GM21367 (cell line): Measurements from ENCODE around the gene CFAP58.
A peak's percentile ranks its signal among the peaks of the same experiment; 100 is the strongest.
"Not testable (repeated sequence)": the region's sequence is repeated elsewhere in the genome, so short reads cannot be mapped to it uniquely, and the experiment has no call there.

Experiments
- ATAC-seq: cut with Tn5 transposase; IDR thresholded peaks from one replicate; pipeline ENCODE4 v1.9.1; 2021; ENCODE audit not compliant: unreplicated experiment

CFAP58 gene

DNA sequence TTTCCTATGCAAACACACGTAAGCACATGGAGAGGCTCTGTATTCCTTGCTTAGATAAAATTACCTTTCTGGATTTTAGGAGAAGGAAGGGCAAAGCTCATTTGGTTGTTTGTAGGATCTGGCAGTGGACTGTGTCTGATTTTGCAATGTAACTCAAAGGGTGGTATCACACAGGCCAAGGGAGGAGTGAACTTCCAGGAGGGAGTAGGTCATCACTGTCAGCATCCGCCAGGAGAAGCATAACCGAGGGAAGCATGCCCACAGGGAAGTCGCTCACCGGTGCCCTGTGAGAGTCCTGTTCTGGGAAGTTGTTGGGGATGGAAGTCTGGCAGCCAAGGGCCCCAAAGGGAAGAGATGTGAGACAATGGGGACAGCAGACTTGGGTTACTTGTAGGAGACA is 74.4 kb downstream of the CFAP58 start:
- no peak for ATAC-seq

DNA sequence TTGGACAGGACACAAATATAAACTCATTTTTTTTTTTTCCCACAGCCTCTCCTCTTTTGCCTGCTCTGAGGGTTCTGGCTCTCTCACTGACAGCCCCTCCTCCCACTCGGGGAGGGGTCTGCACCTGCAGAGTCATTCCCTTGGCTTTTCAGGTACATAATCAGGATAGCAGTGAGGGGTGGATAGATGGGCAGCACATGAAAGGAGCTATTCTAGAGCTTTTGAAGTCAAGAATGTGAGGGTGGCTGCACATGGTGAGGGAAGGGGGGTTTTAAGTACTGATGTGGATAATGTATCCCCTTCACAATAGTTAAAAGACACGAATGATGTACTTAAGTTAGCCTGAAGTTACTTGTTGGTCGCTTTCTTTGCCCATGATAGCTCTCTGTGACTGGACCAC is 76.2 kb downstream of the CFAP58 start:
- no peak for ATAC-seq

DNA sequence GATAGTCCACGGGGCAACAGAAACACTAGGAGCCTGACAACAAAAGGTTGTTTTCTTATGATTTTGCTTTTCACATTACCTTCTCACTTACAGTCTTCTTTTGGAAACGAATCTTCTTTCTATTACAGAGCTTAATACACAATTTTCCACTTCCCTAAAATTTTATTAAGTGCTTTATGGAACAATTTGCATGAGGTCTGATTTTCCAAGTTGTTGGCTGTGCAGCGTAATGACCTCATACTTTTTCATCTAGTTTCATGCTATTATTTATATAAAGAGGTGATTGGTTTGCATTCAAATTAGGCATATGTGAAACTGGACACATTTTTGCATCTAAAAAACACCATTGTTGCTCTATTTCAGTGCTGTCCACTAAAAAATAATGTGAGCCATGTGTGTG is 76.7 kb downstream of the CFAP58 start:
- ATAC-seq: no peak

DNA sequence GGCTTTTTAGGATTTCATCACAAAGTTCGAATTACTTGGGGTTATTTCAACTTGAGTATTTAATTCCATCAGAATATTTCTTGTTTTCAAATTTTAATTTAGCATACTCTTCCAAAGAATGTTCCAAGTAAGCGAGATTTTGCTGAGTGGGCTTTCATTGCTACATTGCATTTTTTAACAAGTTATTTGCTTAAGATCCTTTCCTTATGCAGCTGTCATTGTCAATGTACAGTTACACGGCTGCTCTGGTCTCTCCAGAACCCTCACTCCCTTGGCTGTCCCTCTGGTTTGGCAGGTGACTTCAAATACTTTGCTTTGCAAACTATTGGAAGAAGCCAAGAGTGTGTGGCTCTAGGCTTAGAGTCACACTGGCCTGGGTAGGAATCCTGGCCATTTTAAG is 80.0 kb downstream of the CFAP58 start:
- ATAC-seq: no peak

DNA sequence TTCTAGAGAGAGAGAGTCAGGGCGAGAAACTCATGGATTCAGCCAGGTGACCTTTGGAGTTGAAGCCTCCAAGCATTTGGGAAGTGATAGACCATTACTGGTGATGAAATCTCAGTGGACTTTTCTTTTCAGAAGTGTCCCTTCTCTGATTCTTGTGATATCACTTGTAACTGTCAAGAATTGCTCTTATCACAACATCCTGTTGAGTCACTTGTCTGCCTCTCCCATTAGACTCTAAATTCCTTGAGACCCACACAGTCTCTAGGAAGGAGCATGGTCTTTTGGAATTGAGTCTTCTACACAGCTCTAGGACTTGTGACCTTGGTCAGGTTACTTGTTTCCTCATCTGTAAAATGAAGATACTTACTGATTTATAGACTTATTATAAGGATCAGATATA is 81.0 kb downstream of the CFAP58 start:
- no peak for ATAC-seq

DNA sequence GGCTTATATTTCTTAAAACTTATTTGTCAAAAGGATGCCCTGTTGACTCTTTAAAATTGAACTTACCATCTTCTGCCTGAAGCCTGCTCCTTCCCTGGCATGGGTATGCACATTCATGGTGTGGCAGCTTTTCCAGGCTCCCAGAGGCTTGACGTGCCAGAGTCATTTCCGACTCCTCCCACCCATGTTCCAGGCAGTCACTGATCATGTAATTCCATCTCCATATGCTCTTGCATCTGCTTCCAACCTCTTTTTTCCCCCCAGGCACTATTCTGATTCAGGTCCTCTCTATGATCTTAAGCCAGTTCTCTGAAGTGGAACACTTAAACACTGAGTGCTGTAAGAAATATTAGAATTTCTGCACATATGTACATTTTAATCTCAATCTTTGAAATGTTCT is 82.2 kb downstream of the CFAP58 start:
- no peak for ATAC-seq

DNA sequence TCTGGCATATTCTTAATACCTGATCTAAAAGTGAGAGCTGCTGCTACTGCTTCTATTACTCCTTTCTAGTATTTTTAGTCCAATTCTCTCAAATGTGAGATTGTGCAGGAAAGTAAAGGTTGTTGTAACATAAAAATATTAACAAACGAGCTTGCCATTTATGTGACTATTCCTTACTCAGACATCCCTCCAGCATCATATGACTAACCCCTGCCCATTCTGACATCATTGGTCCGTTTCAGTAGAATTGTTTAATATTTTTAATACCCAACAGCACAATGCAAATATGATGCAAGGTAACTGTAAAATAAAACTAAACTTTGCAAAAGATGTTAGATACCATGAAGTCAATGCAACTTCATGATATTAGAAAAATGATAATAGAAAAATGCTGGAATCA is 83.6 kb downstream of the CFAP58 start:
- no peak for ATAC-seq

DNA sequence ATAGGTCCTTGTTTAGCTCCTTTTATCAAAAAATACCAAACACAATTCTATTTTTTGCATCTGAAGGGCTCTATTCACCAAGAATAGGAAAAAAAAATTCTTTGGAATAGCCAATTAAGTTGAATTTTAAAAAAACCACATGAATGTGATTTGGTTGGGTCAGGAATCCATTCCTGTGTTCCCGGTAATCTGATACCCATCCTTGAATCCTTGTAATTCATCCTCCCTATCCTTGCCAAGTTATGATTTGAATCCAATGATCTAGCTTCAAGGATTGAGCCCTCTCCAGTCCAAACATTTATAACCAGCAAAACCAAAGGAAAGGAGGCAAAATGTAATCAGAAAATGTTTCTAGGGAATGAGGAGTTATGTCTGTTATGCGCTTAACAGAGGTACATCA is 86.6 kb downstream of the CFAP58 start:
- no peak for ATAC-seq

DNA sequence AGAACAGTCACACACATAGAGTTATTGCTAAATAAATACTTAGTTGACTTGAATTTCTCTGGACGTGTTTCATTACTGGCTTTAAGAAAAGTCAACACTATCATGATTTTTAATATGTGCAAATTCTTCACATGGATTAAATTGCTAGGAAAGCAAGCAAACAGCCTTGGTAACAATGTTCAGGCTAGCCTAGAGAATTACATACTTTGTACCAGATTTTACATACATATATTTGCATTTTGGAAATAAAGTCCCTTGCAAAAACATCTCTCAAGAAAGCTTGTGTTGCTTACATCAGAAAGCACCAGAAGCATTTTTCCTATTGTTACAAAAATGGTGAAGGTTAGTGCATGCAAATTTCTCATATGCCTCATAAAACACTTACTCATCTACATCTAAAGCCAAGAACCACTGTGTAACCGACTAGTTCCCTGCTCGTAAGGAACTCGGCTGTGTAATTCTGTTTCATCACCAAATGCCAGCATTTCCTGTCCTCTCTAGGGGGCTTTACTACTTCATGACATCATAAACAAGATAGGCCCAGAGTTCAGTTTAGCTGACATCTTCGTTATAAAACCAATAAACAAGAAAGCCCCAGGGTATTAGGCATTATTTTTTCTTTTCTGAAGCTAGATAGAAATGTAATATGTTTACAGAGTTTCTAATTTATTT is 87.8 kb downstream of the CFAP58 start:
- no peak for ATAC-seq

DNA sequence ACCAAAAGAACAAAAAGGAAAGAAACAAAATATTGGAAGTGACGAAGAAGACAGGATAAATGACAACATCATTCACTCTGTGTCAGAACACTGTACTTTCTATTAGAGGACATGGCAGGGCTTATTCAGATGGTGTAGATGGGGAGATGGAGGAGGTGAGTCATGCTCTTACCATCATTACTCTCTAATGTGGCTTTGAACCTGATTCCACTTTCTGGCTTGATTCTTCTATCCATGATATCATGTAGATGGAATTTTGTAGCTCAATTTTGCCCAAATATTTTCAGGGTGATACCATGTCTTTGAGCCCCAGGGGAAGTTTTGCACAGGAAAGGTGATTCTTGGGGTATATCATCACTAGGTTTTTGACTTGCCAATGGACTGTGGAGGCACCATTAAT is 91.7 kb downstream of the CFAP58 start:
- ATAC-seq: no peak

DNA sequence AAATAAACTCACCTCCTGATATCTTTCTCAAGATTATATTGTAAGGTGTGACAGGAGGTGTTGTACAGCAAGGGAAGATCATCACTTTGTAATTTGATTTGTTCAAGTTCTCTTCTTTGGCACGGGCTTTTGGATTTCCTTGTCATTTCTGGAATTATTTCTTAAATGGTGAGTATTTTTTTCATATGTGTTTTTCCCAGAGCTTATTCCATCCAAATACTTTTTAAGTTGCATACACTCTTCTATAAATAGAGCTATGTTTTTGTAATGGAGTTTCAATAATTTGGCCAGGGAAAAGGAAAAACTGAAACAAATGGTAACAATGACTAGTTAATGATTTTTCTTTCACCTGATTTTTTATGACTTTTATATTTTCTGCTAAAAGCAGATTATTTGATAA is 92.5 kb downstream of the CFAP58 start:
- ATAC-seq: no peak

DNA sequence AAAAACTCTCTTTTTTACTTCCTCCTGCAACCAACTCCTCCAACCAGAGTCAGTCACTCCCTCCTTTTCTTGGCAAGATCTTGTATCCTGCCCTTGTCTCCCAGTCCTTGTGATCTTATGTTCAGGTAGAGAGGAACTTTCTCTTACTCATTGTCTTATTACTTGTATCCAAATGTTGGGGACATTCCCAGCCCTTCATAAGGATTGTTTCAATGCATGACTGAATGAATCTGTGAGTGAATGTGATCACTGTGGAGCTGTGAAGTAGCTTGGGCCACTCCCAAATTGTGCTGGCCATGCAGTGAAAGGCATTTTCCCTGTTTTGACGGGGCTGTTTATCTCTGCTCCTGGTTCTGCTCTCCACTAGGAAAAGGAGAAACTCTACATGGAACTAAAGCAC is 93.7 kb downstream of the CFAP58 start:
- no peak for ATAC-seq

DNA sequence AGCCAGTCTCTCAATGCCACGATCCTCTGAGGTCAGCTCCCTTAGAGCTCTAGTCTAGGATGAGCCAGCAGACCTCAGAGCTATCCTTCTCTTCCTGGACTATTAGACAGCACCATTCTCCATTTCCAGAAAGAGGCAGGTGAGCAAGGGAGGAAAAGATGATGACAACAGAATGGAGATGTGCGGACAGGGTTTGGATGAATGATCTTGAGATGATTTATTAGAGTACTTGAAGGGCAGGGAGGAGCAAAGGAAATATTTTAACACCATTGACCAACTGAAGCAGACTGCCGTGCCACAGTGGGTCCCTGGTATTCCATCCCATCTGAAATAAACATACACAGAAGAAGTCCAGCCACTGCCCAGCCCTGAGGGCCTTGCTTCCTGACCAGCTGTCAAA is 94.3 kb downstream of the CFAP58 start:
- ATAC-seq: no peak

DNA sequence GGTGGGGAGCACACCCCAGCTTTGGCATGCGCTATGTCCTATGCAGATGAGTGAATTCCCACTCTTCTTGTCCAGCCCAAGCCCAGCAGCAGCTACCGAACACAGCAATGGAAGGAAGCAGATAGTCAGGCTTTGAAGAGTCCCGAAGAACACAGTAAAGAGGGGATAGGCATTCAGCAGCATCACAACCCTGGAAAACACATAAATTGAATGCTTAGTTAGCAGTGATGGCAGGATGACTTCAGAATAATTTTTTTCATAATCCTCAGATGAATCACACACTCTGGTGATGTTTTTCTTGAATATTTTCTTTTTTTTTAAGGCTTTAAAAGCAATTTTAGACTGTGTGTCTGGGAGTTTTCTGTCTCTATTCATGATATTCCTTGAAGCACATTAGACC is 95.8 kb downstream of the CFAP58 start:
- ATAC-seq: no peak

DNA sequence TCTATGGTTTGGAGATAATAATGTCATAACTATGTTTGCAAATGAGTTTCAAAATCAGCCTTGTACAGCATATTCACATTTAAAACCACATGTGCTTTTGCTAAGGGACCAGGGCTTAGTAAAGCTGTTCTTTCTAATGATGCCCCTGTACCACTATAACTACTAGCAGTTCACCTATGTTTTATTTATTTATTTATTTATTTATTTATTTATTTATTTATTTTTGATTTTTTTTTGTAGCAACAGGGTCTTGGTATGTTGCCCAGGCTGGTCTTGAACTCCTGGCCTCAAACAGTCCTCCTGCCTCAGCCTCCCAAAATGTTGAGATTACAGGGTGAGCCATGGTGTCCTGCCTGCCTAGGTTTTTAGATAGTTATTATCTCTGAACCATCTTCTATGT is 96.9 kb downstream of the CFAP58 start:
- ATAC-seq: no peak

DNA sequence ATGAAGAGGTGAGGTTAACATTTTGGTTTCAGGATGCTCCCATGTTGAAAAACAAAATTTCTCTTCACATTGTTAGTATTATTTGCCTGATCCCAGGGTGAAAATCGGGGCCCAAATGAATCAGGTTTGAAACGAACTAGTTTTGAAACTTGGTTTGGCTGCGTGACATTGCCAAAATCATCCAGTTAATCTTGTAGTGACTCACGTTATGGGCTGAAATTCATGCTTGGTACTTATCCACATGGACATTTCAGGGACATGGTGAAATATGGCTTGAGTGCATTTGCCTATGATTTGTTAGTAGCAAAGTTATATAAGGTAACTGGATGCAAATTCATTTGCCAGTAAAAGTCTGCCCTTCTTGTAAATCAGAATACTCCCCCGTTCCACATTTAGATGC is 97.3 kb downstream of the CFAP58 start:
- ATAC-seq: no peak

DNA sequence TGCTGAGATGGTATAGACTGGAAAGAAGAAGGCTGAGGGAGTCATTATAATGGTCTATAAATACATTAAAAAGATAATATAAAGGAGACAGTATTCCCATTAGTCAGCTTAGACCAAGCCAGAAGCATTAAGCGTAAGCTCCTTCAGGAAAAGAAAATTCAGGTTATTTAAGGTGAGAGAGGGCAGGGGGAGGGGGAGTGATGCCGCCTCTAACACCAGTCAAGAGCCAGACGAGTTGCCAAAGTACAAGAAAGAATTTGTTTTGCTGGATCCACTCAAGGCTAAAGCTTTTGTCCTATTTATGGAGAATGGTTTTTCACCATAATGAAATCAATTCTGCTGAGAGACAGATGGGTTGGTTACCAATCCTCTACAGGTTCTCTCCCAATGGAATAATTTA is 99.3 kb downstream of the CFAP58 start:
- ATAC-seq: no peak

DNA sequence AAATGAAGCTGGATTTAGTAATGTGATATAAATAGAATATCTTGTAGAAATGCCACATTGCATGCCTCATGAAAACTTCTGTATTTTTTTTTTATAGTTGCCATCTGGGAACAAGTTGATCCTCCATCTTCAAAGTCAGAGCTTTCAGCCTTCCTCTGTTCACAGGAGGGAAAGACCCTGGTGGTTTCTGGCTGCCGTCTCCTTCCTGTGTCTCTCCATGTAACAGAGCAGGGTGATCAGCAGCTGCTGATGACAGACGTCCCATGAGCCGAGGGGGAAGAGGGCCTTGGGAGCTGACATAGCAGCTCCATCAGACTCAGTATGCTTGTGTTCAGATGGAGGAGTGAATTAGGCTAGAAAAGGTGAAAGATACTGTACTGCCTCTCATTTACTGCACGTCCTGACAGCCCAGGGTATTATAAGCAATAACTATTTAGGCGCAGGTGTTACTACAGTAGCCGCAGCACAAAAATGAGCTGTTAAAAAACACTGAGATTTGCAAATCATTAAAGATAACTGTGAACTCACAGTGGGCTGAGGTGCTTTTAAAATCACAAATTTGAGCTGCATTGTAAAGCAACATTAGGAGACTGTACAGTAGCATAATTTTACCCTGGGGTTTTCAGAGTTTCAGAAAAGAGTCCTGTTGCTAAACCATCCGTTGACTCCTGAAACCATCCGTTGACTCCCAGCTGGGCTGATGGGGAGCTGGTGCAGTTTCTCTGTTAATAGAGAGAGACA is 103.3 kb downstream of the CFAP58 start:
- peak; percentile 76 for ATAC-seq

DNA sequence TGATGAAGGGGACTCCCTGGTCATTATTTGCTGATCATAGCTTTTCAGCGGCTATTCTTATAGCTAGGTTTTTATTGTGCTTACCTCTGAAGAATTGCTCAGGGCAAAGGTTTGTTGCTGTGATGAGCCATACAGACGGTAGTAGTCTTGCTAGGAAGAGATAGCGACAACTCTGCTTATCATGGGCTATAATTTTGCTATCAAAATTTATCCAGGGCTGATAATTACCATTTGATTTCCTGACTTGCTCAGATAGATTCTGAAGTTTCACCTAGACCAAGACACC is 103.9 kb downstream of the CFAP58 start:
- no peak for ATAC-seq

DNA sequence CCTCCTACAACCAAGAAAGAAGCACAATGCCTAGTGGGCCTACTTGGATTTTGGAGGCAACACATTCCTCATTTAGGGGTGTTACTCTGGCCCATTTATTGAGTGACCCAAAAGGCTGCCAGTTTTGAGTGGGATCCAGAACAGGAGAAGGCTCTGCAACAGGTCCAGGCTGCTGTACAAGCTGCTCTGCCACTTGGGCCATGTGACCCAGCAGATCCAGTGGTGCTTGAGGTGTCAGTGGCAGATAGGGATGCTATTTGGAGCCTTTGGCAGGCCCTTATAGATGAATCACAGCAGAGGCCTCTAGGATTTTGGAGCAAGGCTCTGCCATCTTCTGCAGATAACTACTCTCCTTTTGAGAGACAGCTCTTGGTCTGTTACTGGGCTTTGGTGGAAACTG is 111.9 kb downstream of the CFAP58 start:
- ATAC-seq: not testable (repeated sequence)

DNA sequence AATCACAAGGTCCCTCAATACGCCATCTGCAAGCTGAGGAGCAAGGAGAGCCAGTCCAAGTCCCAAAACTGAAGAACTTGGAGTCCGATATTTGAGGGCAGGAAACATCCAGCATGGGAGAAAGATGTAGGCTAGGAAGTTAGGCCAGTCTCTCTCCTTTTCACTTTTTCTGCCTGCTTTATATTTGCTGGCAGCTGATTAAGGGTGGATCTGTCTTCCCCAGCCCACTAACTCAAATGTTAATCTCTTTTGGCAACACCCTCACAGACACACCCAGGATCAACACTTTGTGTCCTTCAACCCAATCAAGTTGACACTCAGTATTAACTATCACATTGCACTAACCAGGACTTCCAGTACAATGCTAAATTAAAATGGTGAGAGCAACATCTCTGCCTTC is 115.2 kb downstream of the CFAP58 start:
- not testable (repeated sequence) for ATAC-seq

DNA sequence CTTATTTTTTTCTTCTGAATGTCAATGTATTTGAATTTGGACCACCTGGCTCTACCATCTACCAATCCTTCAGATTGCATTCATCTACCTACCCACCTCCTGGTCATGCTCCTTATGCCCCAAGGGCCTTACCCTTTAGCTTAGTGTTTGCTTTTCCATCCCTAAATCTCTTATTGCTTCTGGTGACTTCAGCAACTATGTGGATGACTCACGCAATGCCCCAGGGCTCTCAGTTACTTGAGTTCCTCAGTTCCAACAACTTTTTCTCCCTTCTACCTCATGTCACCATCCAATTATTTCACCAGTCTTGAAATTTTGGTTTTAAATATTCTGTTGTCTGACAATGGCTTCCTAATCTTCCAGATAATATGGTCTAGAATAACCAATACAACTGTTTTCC is 118.9 kb downstream of the CFAP58 start:
- no peak for ATAC-seq
